Gastroesophageal sphincter (tissue), 3 donors: ENCODE results near the gene UBA3.

ENCODE experiments used
- EP300 ChIP-seq: sonication (generic); formaldehyde crosslinking; IDR thresholded peaks from one replicate; pipeline ENCODE4 v1.6.1; 2017; ENCODE audit warnings: antibody characterized with exemption, mild to moderate bottlenecking
- POLR2AphosphoS5 ChIP-seq: sonication (generic); formaldehyde crosslinking; IDR thresholded peaks from one replicate; pipeline ENCODE4 v1.6.1; 2017; ENCODE audit warnings: antibody characterized with exemption
- TF ChIP-seq, protein P1 (sequence below), 4 experiments: fragments of 200-600 bp in 2 of 4; fragments of 450-650 bp in 2 of 4; sonication (generic) in 1 of 4; IDR thresholded peaks; one replicate each; pipeline ENCODE4 v1.5.1; 2017 to 2019; ENCODE audit warnings: antibody characterized with exemption in 4 of 4, mild to moderate bottlenecking in 2 of 4, moderate library complexity in 2 of 4

DNA sequence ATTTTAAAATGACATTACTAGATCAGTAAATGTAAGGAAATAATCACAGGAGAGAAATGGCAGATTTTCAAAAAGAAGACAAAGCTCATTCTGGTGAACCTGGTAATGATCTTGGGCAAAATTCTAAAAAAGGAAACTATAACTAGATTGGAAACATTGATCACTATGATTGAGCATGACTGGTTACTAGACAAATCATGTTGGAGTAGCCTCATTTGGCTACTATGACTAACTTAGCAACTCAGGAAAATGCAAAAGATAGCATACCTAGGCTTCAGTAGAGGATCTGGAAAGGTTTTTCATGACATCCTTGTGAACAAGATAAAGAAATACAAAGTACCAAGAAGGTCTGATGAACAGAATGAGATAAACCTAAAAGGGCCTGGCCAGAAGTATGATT, 20.5 kb downstream of the UBA3 start:
- TF ChIP-seq, protein P1, sequence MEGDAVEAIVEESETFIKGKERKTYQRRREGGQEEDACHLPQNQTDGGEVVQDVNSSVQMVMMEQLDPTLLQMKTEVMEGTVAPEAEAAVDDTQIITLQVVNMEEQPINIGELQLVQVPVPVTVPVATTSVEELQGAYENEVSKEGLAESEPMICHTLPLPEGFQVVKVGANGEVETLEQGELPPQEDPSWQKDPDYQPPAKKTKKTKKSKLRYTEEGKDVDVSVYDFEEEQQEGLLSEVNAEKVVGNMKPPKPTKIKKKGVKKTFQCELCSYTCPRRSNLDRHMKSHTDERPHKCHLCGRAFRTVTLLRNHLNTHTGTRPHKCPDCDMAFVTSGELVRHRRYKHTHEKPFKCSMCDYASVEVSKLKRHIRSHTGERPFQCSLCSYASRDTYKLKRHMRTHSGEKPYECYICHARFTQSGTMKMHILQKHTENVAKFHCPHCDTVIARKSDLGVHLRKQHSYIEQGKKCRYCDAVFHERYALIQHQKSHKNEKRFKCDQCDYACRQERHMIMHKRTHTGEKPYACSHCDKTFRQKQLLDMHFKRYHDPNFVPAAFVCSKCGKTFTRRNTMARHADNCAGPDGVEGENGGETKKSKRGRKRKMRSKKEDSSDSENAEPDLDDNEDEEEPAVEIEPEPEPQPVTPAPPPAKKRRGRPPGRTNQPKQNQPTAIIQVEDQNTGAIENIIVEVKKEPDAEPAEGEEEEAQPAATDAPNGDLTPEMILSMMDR (IDR thresholded peaks at IDR 0.05) = no peak
- no peak for TF ChIP-seq EP300
- TF ChIP-seq POLR2AphosphoS5 = no peak
